NCI-H2227 (cell line): ENCODE results near the gene SMIM24.
"Not testable (repeated sequence)": the region's sequence is repeated elsewhere in the genome, so short reads cannot be mapped to it uniquely, and the experiment has no call there.

Source experiments
- DNase-seq: peaks from one replicate; lab custom pipeline; 2025; ENCODE audit not compliant: unreplicated experiment; lab: John Stamatoyannopoulos, UW

The SMIM24 gene

DNA sequence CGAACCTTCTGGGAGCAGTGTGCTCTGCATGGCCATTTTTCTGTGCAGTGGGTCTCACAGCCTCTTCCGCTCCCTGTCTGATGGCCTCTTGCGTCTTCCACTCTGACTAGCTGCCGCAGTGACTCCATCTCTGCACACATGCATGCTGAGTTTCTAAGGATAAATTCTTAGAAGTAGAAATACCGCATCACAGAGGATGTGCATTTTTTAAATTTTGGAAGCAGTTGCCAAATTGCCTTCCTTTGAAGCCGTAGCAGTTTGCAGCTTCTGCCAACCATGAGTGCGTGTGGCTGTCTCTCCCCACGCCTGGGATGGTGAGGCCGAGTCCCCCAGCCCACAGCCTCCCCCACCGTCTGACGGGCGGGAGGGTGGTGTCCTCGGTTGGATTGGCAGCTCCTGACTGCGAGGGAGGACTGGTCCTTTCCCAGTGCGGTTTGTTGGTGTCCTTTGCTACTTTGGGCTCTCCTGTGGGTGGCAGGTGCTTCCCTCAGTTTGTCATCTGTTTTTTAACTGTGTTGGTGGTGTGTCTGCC, 35.6 kb upstream of the SMIM24 start:
- DNase-seq = no peak

GRCh38 chr19:3514930-3515329, 34.6 kb upstream of the SMIM24 start:
- no peak for DNase-seq

GRCh38 chr19:3513229-3514140, 33.2 kb upstream of the SMIM24 start:
- DNase-seq = no peak

GRCh38 chr19:3512562-3513228, 32.4 kb upstream of the SMIM24 start:
- DNase-seq = no peak

DNA sequence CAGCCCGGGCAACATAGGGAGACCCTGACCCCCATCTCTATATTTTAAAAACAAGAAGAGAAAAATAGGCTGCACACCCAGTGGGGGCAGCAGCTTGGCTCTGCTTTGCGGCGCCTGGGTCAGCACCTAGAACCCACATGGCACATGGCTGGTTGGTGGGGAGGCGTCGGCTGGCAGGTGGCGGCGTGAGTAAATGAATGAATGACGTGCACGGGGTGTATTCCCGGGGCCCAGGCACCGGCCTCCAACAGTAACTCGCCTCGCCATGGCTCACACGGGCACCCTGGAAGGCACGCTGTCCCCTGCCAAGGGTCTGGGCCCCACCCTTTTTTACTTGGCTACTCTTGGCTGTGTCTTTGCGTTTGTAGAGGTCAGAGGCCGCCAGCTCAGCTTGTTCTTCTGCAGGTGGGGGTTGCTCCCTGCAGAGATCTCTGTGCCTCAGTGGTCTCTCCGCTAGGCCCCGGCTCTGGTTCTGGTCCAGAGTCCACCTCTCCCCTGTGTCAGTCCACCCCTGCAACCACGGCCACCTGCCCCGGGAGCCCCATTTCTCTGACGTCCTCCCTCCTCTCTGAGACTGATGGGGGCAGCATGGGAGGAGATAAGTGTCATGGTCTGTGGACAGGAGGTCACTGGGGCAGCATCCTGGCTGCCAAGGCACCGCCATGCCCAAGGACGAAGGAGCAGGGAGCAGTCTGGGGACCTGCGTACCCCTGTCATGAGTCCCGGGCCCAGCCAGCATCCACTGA, 31.4 kb upstream of the SMIM24 start:
- no peak for DNase-seq

- DNase-seq = no peak
Measured at GRCh38 chr19:3510727-3511126, 30.4 kb upstream of the SMIM24 start.

DNA sequence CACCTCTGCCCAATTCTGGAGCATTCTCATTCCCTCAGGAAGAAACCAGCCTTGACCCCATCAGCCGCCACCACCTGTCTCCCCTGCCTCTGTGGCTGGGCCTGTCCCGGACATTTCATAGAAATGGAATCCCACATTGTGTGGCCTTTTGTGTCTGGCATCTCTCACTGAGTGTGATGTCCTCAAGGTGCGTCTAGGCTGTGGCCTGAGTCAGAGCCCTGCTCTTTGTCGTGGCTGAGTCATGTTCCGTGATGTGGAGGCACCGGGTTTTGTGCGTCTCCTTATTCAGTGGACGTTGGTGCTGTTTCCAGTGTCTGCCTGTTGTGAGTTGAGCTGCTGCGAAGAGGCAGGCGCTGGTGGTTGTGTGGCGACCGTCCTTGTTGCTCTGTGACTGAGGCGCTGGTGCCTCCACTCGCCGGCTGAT, 29.3 kb upstream of the SMIM24 start:
- DNase-seq = no peak

GRCh38 chr19:3508771-3509535, 28.6 kb upstream of the SMIM24 start:
- no peak for DNase-seq

GRCh38 chr19:3508121-3508661, 27.9 kb upstream of the SMIM24 start:
- not testable (repeated sequence) for DNase-seq

- peak; percentile 25 for DNase-seq
Measured at GRCh38 chr19:3507371-3508120, 27.2 kb upstream of the SMIM24 start.

GRCh38 chr19:3506384-3507340, 26.3 kb upstream of the SMIM24 start:
- DNase-seq = peak; percentile 25

DNA sequence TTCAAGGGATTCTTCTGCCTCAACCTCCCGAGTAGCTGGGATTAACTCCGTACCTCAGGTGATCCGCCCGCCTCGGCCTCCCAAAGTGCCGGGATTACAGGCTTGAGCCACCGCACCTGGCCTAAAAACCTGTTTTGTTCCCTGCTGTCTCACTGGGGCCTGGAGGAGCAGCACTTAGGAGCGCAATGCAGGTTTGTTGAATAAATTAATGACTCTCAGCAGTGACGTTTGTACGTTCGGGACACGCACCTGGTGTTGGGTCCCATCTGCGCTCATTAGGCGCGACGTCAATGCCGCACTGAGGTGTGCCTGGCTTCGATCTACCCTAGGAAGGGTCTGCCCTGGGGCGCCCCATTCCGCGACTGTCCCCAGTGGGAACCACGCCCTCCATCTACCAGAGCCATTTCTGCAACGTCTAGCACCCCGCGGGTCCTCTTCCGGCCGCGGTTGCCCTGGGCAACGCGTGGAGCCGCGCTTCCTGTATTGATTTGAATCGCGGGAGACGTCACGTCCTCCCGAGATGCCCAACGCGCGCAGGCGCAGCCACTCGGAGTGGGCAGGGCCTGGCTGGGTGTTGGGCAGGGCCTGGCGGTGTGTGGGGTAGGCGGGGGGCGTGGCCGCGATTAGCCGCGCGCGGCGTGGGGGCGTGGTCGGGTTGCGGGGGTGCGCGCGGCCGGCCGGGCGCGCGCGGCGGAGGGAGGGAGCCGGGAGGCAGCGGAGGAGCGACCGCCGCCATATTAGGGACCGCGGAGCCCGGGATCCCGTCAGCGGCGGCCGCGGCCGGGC, 25.5 kb upstream of the SMIM24 start, which contains the start of gene FZR1:
Gene FZR1 (plus strand): TSS at position 714 of the 786 bp plus-strand sequence. CDS start 16,679 bp downstream, outside the sequence.
- peak; percentile 98 for DNase-seq

GRCh38 chr19:3504735-3505134, 24.4 kb upstream of the SMIM24 start:
- no peak for DNase-seq

DNA sequence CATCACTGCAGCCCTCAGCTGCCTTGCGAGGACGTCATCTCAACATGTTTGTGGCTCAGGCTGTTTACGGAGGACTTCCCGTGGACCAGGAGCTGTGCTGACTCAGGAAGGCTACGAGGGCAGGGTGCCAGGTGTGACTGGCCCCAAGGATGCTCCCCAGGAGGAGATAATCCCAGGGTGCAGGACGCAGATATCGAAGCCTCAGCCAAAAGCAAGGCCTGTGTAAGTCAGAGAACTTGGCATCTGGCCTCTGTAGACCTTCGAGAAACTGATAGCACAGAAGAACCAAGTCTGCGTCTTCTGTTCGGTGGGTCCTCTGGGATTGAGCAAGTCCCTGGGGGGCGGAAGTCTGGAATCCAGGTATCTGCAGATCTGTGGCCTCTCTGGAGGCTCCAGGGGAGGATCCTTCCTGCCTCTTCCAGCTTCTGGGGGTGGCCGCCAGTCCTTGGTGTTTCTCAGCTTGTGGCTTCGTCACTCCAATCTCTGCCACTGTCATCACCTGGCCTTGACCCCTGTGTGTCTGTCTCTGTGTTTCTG, 22.8 kb upstream of the SMIM24 start:
- DNase-seq = no peak

- no peak for DNase-seq
Measured at GRCh38 chr19:3501780-3502179, 21.5 kb upstream of the SMIM24 start.

GRCh38 chr19:3500429-3501101, 20.2 kb upstream of the SMIM24 start, which contains the start of gene DOHH:
Gene DOHH, minus strand, starts transcription at chr19:3500674. Its CDS starts 3,860 bp downstream, at chr19:3496814.
- DNase-seq = peak; percentile 95
